ENCODE measurements around the gene FBXO42.
"Not testable (repeated sequence)": the region's sequence is repeated elsewhere in the genome, so short reads cannot be mapped to it uniquely, and the experiment has no call there.

FBXO42 gene

DNA sequence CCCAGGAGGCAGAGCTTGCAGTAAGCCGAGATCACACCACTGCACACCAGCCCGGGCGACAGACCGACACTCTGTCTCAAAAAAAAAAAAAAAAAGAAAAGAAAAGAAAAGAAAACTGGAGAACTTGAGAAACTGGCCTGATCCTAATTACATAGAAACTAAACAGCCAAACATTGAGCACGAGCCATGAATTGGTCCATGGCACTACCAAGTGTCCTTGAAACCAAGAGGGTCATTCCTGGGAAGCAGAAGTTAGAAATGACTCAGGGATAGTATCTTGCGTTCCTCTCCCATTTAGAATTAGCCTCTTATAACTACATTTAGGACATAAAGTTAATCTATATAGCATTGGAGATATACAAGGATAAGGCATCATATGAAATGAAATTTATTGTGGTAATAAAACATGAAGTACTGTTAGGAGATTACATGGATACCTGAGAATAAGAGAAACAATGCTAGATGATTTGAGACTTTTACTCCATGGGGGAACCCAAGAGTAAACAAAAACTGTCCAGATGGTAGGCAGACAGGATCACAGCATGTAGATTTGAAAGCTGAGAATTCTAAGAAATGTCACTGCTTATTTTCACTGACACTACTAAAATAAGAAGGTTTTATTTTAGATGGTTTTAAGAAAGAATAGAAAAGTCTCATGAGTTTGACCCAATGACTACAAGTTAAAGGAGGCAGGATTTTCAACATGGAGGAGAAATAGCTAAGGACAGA, 75.8 kb downstream of the FBXO42 start:
- H3K36me3 ChIP-seq (ENCODE audit: control insufficient read depth, insufficient read depth, low read length, severe bottlenecking): peaks cover 7% of the 10 kb centered on the region
- H3K4me1 ChIP-seq (ENCODE audit: control insufficient read depth, insufficient read depth, low read length): peaks cover 5% of the 10 kb centered on the region
- H3K4me3 ChIP-seq (ENCODE audit: low read length): no peak overlapping the region
- no peak overlapping the region for H3K9ac ChIP-seq (ENCODE audit: low read length)
- DNase-seq (ENCODE audit: low read depth): no peak
- no peaks in the 10 kb centered on the region for H3K9me3 ChIP-seq (ENCODE audit: control insufficient read depth, low read length)
- no peaks in the 10 kb centered on the region for H3K27me3 ChIP-seq (replicated peaks; ENCODE audit: control insufficient read depth, insufficient read depth, low read length)

DNA sequence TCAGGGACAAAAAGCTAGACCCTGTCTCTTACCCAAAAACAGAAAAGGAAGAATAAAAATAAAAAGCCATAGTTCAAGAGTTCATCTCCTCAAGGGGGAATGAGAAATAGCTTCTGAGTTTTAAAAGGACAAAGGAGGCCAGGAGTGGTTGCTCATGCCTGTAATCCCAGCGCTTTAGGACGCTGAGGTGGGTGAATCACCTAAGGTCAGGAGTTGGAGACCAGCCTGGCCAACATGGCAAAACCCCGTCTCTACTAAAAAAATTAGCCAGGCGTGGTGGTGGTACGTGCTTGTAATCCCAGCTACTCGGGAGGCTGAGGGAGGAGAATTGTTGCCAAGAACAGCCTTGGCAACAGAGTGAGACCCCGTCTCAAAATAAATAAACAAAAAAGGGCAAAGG, 76.7 kb downstream of the FBXO42 start:
- Histone ChIP-seq H3K9me3 (ENCODE audit: control insufficient read depth, low read length) (no peaks in the 10 kb centered on the region), H3K4me1 (ENCODE audit: control insufficient read depth, insufficient read depth, low read length) (peaks cover 5% of the 10 kb centered on the region), H3K4me3 (ENCODE audit: low read length) (no peak overlapping the region), H3K36me3 (ENCODE audit: control insufficient read depth, insufficient read depth, low read length, severe bottlenecking) (peaks cover 5% of the 10 kb centered on the region), H3K9ac (ENCODE audit: low read length) (no peak overlapping the region), H3K27me3 (replicated peaks; ENCODE audit: control insufficient read depth, insufficient read depth, low read length) (no peaks in the 10 kb centered on the region)
- DNase-seq (ENCODE audit: low read depth): no peak

DNA sequence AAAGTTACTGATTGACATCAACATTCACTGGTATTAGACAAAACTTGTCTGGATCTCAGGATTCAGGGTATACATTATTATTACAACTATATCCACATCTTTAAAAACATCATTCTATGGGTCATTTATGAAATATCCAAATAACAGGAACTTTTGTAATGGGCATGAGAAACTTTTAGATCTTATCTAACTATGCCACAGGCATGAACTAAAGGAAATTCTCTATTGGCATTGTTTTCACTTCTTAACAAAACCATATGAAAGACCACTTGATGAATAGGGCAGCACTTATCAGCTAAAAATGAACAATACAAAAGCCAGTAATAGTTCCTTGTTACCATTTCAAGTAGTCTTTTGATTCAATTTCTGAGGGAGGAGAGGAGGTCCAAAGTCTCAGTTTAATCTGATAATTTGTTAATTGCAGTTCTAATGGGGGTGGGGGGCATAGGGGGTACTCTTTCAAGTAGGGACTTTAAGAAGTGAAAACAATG, 84.5 kb downstream of the FBXO42 start:
- peaks cover 4% of the 10 kb centered on the region for H3K4me1 ChIP-seq (ENCODE audit: control insufficient read depth, insufficient read depth, low read length)
- DNase-seq (ENCODE audit: low read depth): peak; percentile 59
- H3K9me3 ChIP-seq (ENCODE audit: control insufficient read depth, low read length): no peaks in the 10 kb centered on the region
- H3K27me3 ChIP-seq (replicated peaks; ENCODE audit: control insufficient read depth, insufficient read depth, low read length): no peaks in the 10 kb centered on the region
- no peak overlapping the region for H3K9ac ChIP-seq (ENCODE audit: low read length)
- H3K4me3 ChIP-seq (ENCODE audit: low read length): no peak overlapping the region
- H3K36me3 ChIP-seq (ENCODE audit: control insufficient read depth, insufficient read depth, low read length, severe bottlenecking): no peaks in the 10 kb centered on the region

DNA sequence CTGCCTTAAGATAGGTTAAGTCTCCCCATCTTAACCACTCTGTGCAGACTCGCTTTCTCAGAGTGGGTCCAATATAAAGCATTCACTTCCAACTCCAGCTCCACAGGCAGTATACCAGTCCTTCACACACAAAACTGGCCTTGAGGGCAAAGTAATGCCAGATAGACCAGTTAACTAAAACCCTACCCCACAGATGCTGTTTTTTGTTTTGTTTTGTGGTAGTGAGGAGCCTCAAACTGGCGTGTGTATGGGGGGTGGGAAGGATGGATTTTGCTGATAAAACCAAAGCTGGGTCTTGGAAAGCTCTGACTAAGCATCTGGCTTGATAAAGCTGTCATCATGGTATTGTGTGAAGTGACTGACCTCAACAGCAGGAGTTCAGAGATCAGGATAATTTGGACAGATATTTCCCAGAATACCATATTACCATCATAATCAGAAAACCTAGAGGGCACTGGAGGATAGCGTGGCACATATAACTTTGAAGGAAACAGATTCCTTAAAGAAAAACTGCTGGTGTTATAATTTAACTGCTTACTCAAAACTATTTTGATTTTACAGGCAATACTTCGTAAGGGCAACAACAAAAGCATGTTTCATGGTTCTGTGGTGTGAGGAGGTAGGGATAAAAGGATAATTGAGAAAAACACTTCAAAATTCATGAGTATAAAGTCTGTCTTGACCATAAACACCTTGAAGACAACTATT, 85.7 kb downstream of the FBXO42 start:
- DNase-seq (ENCODE audit: low read depth): no peak
- no peaks in the 10 kb centered on the region for H3K27me3 ChIP-seq (replicated peaks; ENCODE audit: control insufficient read depth, insufficient read depth, low read length)
- H3K9ac ChIP-seq (ENCODE audit: low read length): no peak overlapping the region
- H3K4me3 ChIP-seq (ENCODE audit: low read length): no peak overlapping the region
- no peaks in the 10 kb centered on the region for H3K36me3 ChIP-seq (ENCODE audit: control insufficient read depth, insufficient read depth, low read length, severe bottlenecking)
- H3K9me3 ChIP-seq (ENCODE audit: control insufficient read depth, low read length): no peaks in the 10 kb centered on the region
- peaks cover 4% of the 10 kb centered on the region for H3K4me1 ChIP-seq (ENCODE audit: control insufficient read depth, insufficient read depth, low read length)

DNA sequence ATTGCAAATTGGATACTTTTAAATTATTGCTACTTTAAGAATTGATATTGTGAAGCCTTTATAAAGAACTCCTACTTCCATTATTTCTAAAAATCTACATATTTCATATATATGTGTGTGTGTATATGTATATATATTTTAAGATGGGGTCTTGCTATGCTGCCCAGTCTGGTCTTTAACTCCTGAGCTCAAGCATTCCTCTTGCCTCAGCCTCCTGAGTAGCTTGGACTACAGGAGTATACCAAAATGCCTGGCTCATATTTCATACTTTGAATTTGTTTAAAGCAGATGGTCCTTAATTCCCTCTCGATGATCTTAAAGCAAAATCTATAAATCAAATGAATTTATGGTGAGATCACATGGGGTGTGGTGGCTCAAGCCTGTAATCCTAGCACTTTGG, 90.2 kb downstream of the FBXO42 start:
- no peak for DNase-seq (ENCODE audit: low read depth)
- peaks cover 12% of the 10 kb centered on the region for H3K4me1 ChIP-seq (ENCODE audit: control insufficient read depth, insufficient read depth, low read length)
- H3K4me3 ChIP-seq (ENCODE audit: low read length): no peak overlapping the region
- no peaks in the 10 kb centered on the region for H3K27me3 ChIP-seq (replicated peaks; ENCODE audit: control insufficient read depth, insufficient read depth, low read length)
- H3K36me3 ChIP-seq (ENCODE audit: control insufficient read depth, insufficient read depth, low read length, severe bottlenecking): no peaks in the 10 kb centered on the region
- no peak overlapping the region for H3K9ac ChIP-seq (ENCODE audit: low read length)
- no peaks in the 10 kb centered on the region for H3K9me3 ChIP-seq (ENCODE audit: control insufficient read depth, low read length)

DNA sequence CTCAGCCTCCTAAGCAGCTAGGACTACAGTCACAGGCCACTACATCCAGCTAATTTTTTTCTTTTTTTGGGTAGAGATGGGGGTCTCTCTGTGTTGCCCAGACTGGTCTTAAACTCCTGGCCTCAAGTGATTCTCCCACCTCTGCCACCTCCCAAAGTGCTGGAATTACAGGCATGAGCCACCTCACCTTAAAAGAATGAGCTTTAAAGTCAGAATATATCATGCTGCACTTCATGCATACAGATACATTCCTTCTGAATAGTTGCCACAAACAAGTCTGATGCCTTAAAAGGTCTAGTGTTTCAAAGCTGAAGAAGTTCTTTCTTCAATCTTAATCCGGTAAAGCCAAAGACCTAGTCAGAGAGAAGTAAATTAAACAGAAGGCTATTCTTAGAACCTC, 91.5 kb downstream of the FBXO42 start:
- Histone ChIP-seq H3K4me3 (ENCODE audit: low read length) (no peak overlapping the region), H3K4me1 (ENCODE audit: control insufficient read depth, insufficient read depth, low read length) (peaks cover 12% of the 10 kb centered on the region), H3K27me3 (replicated peaks; ENCODE audit: control insufficient read depth, insufficient read depth, low read length) (no peaks in the 10 kb centered on the region), H3K36me3 (ENCODE audit: control insufficient read depth, insufficient read depth, low read length, severe bottlenecking) (peaks cover 5% of the 10 kb centered on the region), H3K9me3 (ENCODE audit: control insufficient read depth, low read length) (no peaks in the 10 kb centered on the region), H3K9ac (ENCODE audit: low read length) (no peak overlapping the region)
- peak; percentile 34 for DNase-seq (ENCODE audit: low read depth)

DNA sequence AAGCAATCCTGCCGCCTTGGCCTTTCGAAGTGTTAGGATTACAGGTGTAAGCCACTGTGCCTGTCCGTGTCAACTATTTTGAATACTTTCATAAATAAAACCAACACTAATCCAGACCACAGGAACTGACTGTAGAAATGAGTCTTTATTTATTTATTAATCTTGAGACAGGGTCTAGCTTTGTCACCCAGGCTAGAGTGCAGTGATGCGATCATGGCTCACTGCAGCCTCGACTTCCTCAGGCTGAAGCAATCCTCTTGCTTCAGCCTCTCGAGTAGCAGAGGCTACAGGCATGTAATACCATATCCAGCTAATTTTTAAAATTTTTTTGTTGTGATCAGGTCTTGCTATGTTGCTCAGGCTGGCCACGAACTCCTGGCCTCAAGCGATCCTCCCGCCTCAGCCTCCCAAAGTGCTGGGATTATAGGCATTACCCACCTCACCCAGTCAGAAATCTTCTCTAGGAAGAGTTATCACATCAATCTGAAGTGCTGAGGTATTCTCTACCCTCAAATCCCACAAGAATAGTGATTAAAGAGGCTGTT, 93.6 kb downstream of the FBXO42 start:
- Histone ChIP-seq H3K9me3 (ENCODE audit: control insufficient read depth, low read length) (no peaks in the 10 kb centered on the region), H3K36me3 (ENCODE audit: control insufficient read depth, insufficient read depth, low read length, severe bottlenecking) (peaks cover 22% of the 10 kb centered on the region), H3K4me3 (ENCODE audit: low read length) (no peak overlapping the region), H3K4me1 (ENCODE audit: control insufficient read depth, insufficient read depth, low read length) (peaks cover 17% of the 10 kb centered on the region), H3K27me3 (replicated peaks; ENCODE audit: control insufficient read depth, insufficient read depth, low read length) (no peaks in the 10 kb centered on the region), H3K9ac (ENCODE audit: low read length) (no peak overlapping the region)
- DNase-seq (ENCODE audit: low read depth): no peak

DNA sequence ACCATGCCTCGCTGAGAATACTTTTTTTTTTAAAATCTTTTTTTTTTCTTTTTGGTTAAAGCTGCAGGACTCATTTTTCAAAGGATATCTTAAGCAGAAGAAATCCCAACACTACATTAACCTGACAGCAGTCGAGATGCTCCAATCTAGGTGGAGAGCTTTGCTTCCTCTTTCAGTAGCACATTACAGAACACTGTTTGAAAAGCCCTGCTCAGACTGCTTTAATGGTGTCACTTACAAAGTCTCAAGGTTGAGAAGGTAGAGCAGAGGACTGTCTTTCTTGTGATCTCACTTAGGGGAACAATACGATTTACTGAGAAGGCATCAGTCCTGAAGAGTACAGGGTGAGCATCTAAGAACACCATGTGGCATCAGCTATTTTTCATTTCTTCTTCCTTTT, 94.3 kb downstream of the FBXO42 start:
- Histone ChIP-seq H3K36me3 (ENCODE audit: control insufficient read depth, insufficient read depth, low read length, severe bottlenecking) (peaks cover 22% of the 10 kb centered on the region), H3K9ac (ENCODE audit: low read length) (no peak overlapping the region), H3K4me3 (ENCODE audit: low read length) (no peak overlapping the region), H3K27me3 (replicated peaks; ENCODE audit: control insufficient read depth, insufficient read depth, low read length) (no peaks in the 10 kb centered on the region), H3K4me1 (ENCODE audit: control insufficient read depth, insufficient read depth, low read length) (peaks cover 19% of the 10 kb centered on the region), H3K9me3 (ENCODE audit: control insufficient read depth, low read length) (no peaks in the 10 kb centered on the region)
- no peak for DNase-seq (ENCODE audit: low read depth)

DNA sequence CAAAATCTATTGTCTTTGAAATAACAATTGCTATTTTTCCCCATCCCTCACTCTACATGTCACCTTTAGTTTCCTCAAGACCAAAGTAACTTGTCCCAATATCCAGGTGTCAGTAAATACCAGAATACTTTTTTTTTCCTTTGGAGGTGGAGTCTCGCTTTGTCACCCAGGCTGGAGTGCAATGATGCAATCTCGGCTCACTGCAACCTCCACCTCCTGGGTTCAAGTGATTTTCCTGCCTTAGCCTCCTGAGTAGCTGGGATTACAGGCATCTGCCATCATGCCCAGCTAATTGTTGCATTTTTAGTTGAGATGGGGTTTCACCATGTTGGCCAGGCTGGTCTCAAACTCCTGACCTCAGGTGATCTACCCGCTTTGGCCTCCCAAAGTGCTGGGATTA, 94.7 kb downstream of the FBXO42 start:
- H3K36me3 ChIP-seq (ENCODE audit: control insufficient read depth, insufficient read depth, low read length, severe bottlenecking): peaks cover 22% of the 10 kb centered on the region
- not testable (repeated sequence) for H3K27me3 ChIP-seq (replicated peaks; ENCODE audit: control insufficient read depth, insufficient read depth, low read length); H3K4me3 ChIP-seq (ENCODE audit: low read length); H3K9ac ChIP-seq (ENCODE audit: low read length); H3K9me3 ChIP-seq (ENCODE audit: control insufficient read depth, low read length); DNase-seq (ENCODE audit: low read depth)
- H3K4me1 ChIP-seq (ENCODE audit: control insufficient read depth, insufficient read depth, low read length): peaks cover 20% of the 10 kb centered on the region

DNA sequence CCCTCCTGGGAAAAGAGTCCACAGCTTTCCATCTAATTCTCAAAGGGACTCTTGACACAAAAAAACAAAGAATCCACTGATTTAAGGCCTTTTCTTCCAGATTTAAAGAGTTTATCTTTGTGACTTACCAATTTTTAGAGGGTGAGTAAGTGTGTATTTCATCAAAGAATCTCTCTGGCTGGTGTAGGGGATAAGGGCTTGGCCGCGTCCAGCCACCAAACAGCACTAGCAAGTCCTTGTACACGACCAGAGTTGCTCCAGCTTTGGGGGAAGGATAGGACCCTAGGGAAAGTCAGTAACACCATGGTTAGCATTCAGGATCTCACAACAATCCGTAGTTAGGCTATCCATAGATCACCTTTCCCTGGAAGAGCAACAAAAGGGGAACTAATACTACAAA, 95.8 kb downstream of the FBXO42 start:
- Histone ChIP-seq H3K4me1 (ENCODE audit: control insufficient read depth, insufficient read depth, low read length) (peaks cover 20% of the 10 kb centered on the region), H3K36me3 (ENCODE audit: control insufficient read depth, insufficient read depth, low read length, severe bottlenecking) (peaks cover 32% of the 10 kb centered on the region), H3K4me3 (ENCODE audit: low read length) (no peak overlapping the region), H3K9ac (ENCODE audit: low read length) (no peak overlapping the region), H3K9me3 (ENCODE audit: control insufficient read depth, low read length) (no peaks in the 10 kb centered on the region), H3K27me3 (replicated peaks; ENCODE audit: control insufficient read depth, insufficient read depth, low read length) (no peaks in the 10 kb centered on the region)
- no peak for DNase-seq (ENCODE audit: low read depth)

DNA sequence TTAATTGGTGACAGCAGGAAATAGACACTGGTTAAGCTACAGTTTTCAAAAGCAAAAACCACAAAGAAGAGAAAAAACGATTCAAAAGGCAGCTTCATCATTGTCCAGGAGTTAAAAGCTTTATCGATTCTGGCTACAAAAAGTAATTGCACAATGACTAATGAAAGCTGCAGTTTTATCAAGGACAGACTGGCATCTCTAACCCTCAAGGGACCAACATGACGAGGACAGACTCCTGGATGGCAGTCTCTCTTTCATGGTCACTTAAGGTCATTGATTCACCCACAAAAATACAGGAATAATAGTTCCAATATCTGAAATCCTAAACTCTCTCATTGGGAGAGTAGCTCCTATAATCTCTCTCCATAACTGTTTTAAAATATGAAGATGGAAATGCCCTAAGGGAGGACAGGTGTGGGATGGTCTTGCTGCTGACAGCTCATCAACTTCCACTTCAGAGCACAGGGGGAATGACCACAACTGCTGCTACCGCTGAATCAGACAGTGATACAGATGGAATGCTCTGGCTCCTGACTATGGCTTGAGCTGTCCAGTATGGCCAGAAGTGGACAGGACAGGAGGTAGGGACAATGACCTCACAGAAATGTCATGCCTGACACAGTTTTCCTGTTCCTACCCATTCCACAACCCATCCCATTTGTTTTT, 97.9 kb downstream of the FBXO42 start:
- no peak overlapping the region for H3K4me3 ChIP-seq (ENCODE audit: low read length)
- no peak for DNase-seq (ENCODE audit: low read depth)
- H3K4me1 ChIP-seq (ENCODE audit: control insufficient read depth, insufficient read depth, low read length): peaks cover 30% of the 10 kb centered on the region
- H3K27me3 ChIP-seq (replicated peaks; ENCODE audit: control insufficient read depth, insufficient read depth, low read length): no peaks in the 10 kb centered on the region
- no peak overlapping the region for H3K9ac ChIP-seq (ENCODE audit: low read length)
- no peaks in the 10 kb centered on the region for H3K9me3 ChIP-seq (ENCODE audit: control insufficient read depth, low read length)
- peaks cover 42% of the 10 kb centered on the region for H3K36me3 ChIP-seq (ENCODE audit: control insufficient read depth, insufficient read depth, low read length, severe bottlenecking)

Data from adipocyte (in vitro differentiated cells).